Hepatocyte (in vitro differentiated cells): ENCODE measurements around the gene SLBP.

ENCODE experiments used
- CTCF ChIP-seq: fragments of 200-600 bp; sonication (generic); IDR thresholded peaks from 2 replicates; pipeline ENCODE4 v1.5.1; 2016; ENCODE audit warnings: antibody characterized with exemption, mild to moderate bottlenecking; ENCODE audit not compliant: poor library complexity
- EZH2 ChIP-seq: fragments of 200-600 bp; sonication (generic); IDR thresholded peaks from 2 replicates; pipeline ENCODE4 v1.6.1; 2016; ENCODE audit warnings: antibody characterized with exemption, mild to moderate bottlenecking, borderline replicate concordance
- EZH2phosphoT487 ChIP-seq: fragments of 200-600 bp; sonication (generic); IDR thresholded peaks from one replicate; pipeline ENCODE4 v1.6.1; 2018; ENCODE audit warnings: antibody characterized with exemption, mild to moderate bottlenecking, low read depth, moderate library complexity; ENCODE audit not compliant: unreplicated experiment, severe bottlenecking

GRCh38 chr4:1703867-1704266 lies 8.3 kb downstream of the SLBP start:
- no peak for TF ChIP-seq CTCF
- TF ChIP-seq EZH2 = no peak
- no peak for TF ChIP-seq EZH2phosphoT487
